Astrocyte of the spinal cord (primary cell): ENCODE measurements around the gene SDF4.

Experiments
- DNase-seq: peaks from one replicate; pipeline ENCODE4 v3.0.0; 2011; ENCODE audit warnings: low read depth, low spot score
- H3K4me3 ChIP-seq: 2 replicates; pipeline ENCODE4 v1.5.1; 2011; ENCODE audit warnings: low read depth, mild to moderate bottlenecking, low read length, moderate library complexity
- in situ Hi-C: cut with HindIII; loops from 2 replicates; pipeline ENCODE4 v1.10.0; 2017; ENCODE audit warnings: low sequenced_read_pairs
- TF ChIP-seq, protein P1 (sequence below): IDR thresholded peaks from 2 replicates; pipeline ENCODE4 v1.5.1; 2012; ENCODE audit warnings: low read depth, mild to moderate bottlenecking, low read length, inconsistent platforms

SDF4 gene

DNA sequence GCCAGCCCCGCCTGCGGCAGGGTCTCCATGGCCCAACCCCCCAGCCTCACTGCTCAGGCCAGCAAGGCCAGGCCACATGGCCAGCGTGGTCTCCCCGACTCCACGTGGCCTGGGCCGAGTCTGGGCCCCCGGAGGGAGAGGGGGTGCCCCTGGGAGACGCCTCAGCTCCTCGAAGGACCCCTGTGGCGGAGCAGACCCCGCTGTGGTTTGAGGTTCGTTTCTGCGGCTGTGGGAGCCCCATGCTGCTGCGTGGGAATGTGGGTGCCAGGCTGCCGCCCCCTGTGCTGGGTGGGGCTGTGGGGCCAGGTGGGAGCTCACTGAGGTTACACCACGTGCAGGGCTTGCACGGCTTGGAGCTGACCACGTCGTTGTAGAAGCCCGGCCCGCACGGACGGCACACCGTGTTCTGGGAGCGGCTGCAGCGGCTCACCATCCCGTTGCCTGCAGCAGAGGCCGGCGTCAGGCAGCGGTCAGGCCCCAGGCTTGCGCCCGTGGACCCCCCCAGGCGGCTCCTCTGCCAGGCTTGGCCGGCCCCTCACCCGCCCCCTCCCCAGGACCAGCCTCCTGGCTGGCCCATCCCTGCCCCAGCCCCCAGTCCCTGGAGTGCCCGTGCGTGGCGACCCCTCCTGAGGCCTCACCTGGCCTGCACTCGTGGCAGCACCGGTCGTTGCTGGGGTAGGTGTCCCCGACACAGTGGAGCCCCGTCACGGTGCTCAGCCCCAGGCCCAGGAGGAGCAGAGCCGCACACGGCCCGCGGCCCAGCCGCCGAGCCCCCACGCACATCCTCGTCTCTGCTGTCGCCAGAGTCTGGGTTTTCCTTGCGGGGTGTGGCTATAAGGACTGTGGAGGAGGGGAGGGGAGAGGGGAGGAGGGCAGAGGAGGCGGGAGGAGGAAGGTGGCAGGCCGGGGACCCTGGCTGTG is 18.2 kb downstream of the SDF4 start, which contains the start of gene TNFRSF4:
TSS of gene TNFRSF4 (minus strand) at position 809 of the 921 bp plus-strand sequence. CDS start at position 783, 26 bp downstream.
- in situ Hi-C loops = no loop called here
- no peak within 1 kb of the TSS for H3K4me3 ChIP-seq
- TF ChIP-seq, protein P1, sequence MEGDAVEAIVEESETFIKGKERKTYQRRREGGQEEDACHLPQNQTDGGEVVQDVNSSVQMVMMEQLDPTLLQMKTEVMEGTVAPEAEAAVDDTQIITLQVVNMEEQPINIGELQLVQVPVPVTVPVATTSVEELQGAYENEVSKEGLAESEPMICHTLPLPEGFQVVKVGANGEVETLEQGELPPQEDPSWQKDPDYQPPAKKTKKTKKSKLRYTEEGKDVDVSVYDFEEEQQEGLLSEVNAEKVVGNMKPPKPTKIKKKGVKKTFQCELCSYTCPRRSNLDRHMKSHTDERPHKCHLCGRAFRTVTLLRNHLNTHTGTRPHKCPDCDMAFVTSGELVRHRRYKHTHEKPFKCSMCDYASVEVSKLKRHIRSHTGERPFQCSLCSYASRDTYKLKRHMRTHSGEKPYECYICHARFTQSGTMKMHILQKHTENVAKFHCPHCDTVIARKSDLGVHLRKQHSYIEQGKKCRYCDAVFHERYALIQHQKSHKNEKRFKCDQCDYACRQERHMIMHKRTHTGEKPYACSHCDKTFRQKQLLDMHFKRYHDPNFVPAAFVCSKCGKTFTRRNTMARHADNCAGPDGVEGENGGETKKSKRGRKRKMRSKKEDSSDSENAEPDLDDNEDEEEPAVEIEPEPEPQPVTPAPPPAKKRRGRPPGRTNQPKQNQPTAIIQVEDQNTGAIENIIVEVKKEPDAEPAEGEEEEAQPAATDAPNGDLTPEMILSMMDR = no peak
- no peak for DNase-seq

DNA sequence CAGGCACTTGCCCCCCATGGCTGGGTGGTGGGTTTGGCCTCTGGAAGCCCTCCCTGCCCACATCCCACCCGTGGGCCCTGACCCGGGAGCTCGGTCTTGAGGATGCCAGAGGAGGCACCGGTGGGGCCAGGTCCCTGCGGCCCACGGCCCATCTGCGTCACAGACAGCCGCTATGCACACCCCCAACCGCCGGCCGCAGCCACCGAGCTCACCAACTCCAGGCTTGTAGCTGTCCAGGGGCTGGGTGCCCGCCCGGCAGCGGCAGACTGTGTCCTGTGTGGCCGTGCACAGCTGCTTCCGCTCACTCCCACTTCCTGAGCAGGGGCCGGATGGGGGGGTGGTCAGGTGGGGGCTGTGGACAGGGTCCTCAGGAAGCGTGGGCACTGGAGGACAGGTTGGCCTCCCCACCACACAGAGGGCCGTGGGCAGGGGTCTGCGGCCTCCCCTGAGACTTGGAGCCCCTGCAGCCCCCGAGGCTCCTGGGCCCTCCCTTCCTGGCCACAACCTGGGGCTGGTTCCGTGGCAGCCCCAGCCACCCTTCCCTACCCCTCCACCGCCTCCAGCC is 18.9 kb downstream of the SDF4 start:
- in situ Hi-C loops = no loop called here
- DNase-seq = no peak
- TF ChIP-seq, protein P1 = no peak
- H3K4me3 ChIP-seq = no peak overlapping the region

DNA sequence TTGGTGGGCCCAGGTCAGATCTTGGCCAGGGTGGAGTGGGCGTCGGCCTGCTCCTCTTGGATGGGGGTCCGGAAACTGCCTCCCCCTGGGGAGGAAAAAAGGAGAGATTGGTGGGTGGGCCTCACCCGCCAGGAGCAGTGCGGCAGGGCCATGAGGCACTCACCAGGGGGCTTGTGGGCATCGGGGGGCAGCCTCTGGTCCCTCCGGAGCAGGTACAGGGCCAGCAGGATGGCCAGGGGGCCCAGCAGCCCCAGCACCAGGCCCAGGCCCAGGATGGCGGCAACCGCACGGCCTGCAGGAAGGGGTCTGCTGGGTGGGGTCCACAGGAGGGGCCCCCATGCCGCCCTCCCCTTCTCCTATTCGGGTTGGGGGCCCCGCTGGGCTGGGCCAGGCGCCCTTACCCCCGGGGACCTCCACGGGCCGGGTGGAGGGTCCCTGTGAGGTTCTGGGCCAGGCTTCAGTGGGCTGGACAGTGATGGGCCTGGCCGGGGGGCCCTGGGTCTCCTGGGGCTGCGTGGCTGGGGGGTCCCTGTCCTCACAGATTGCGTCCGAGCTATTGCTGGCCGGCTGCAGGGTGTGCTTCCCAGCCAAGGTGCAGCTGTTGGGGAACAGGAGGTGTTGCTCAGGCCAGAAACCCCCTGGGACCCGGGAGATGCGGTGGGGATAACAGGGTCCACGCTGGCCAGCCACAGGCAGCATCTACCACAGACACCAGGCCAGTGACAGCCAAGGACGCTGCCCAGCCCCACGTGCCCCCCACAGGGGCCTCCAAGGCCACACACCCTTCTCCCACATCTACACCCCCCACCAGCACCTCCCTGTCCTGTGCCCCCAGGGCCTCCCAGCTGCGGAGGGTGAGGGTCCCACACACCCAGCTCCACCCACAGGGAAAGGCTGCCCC is 20.0 kb downstream of the SDF4 start:
- no peak overlapping the region for H3K4me3 ChIP-seq
- in situ Hi-C loops = no loop called here
- TF ChIP-seq, protein P1 = no peak
- no peak for DNase-seq

DNA sequence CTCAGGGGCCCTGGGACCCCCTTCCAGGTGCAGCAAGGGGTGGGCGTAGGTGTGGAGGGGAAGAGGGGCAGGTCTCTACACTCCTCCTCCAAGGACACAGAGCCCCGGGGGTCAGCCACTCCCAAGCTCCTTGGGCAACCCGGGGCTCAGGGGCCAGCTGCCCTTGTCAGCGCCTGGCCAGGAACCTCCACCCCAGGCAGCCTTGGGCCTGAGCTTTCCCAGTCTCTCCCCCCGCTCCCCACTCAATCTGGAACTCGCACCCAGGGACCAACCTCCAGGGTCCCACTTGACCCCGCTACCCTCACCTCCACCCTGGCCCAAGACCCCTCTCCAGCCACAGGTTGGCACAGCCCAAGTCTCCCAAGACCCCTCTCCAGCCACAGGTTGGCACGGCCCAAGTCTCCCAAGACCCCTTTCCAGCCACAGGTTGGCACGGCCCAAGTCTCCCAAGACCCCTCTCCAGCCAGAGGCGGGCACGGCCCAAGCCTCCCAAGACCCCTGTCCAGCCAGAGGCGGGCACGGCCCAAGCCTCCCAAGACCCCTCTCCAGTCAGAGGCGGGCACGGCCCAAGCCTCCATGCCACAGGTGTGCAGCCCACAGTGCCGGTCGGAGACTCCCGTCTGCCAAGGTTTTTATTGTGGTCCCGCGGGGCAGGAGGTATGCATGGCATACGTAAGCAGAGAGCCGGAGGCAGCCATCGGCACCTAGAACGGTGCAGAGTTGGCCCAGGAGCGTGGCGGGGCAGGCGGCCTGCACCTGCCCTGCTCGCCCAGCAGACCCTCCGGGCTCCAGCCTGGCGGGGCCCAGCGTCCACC is 20.9 kb downstream of the SDF4 start:
- TF ChIP-seq, protein P1 = no peak
- no peak for DNase-seq
- H3K4me3 ChIP-seq = no peak overlapping the region
- in situ Hi-C loops = no loop called here

DNA sequence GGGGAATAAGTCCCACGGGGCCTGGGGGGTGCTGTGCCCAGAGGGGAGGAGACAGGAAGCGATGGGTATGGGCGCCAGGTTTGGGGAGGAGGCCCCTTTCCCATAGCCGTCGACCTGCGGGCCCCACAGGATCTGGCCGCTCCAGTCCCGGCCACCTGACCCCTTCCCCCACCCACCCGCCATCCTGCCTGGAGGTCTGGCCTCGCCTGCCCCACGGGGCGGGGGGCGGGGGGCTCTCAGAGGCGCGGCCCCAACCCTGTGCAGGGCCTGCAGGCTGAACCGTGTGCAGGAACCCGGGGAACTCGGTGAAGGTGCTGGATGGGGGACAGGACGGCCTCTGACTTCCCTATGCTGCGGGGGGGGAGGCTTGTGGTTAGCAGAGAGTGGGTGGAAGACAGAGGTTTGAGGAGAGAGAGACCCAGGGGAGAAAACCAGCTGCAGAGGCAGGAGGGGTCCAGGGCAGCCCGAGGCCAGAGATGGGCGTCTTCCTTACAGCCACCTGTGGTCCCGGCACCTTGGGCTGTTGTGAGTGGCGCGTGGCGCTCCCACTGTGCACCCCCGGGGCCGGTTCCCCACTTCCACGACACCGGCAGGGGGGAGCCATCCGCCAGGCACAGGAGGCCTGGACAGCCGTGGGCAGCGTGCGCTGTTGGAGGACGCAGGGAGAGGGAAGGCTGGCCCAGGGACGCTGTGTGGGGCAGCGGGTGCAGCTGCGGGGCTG is 22.9 kb downstream of the SDF4 start:
- TF ChIP-seq, protein P1 = no peak
- no peak overlapping the region for H3K4me3 ChIP-seq
- no peak for DNase-seq
- in situ Hi-C loops = no loop called here
